CD4-positive, alpha-beta T cell treated with Interleukin-15 for 1 hour (primary cell): Measurements from ENCODE around the gene IL22RA1.

Experiments
- DNase-seq: peaks from one replicate; pipeline ENCODE4 v3.0.0-alpha.2; 2020

Gene IL22RA1, protein sequence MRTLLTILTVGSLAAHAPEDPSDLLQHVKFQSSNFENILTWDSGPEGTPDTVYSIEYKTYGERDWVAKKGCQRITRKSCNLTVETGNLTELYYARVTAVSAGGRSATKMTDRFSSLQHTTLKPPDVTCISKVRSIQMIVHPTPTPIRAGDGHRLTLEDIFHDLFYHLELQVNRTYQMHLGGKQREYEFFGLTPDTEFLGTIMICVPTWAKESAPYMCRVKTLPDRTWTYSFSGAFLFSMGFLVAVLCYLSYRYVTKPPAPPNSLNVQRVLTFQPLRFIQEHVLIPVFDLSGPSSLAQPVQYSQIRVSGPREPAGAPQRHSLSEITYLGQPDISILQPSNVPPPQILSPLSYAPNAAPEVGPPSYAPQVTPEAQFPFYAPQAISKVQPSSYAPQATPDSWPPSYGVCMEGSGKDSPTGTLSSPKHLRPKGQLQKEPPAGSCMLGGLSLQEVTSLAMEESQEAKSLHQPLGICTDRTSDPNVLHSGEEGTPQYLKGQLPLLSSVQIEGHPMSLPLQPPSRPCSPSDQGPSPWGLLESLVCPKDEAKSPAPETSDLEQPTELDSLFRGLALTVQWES

DNA sequence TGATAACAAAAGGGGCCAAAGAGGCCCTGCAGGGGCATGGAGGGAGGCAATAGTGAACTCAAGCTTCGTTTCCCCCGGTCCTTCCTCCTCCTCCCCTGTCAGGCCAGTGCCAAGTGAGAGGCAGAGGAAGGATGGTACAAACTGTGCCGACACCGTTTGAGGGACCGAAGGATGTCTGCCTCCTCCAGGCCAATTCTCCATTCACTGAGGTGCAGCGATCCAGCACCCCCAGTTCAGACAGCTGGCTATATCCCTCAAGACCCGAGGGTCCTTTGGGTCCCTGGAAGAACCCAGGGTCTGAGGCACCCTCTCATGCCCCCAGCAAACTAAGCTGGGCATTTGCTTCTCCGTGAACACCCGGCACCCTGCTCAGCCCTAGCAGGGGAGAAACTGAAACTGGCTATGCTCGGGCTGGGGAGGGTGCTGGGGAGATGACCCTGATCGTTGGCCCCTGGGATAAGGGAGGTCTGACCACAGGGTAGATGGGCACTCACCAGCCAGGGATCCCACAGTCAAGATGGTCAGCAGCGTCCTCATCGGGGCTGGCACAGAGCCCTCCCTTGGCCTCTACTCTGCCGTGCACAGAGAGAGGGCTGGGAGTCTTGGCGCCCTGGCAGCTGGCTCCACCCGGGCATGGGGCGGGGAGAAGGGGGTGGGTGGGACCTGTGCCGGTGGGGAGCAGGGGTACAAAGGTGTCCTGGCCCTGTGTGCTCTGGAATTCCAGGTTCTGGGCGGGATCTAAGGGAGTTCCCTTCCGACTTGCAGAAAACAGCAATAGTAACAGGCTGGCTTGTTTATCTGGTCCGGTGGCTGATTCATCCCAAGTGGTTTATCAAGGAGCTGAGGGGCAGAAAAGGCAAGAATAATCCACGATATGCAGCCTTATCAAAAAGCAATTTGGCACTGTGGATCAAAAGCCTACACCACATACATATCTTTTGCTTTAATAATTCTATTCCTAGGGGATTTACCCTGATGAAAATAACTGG, at the start of gene IL22RA1:
TSS of gene IL22RA1 (minus strand) at position 595 of the 989 bp plus-strand sequence. CDS start at position 537, 58 bp downstream.
- DNase-seq, result no peak

DNA sequence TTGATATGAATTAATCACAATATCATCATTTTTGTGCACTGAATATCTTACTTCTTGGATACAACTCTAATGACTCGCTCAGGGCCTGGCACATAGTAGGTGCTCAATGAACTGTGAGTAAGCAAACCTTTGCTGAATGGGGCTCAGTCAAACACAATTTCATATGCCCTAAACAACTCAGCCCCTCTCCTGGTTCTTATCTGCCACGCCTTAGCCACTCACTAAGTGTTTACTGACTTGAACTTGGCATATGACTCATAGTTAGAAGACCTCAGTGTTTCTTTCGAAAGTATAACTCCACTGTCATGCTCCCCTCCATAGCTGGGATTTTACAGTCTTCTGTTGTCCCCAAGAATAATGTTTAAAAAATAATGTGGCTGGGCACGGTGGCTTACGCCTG, 48.9 kb upstream of the IL22RA1 start:
- peak; percentile 48 for DNase-seq

DNA sequence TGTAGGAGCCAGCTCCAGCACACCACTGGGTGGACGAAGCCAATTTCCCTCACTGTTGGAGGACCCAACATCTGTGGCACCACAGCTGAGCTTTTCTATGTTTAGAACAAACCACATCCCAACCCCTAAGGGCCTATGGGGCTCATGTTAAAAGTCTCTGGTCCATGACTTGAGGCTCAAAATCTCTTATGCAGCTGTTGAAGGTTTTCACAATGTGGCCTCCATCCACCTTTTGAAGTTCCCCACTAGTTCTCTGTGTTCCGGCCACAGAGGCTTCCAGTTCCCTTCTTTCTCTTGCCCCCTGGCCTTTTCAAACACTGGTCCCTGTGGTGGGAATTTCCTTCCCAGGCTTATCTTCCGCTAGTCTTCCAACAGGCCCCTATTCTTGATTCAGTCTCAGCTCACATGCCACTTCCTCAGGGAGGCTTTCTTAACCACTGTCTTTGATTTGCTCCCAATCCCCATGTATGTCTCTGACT, 48.1 kb upstream of the IL22RA1 start:
- DNase-seq, result peak; percentile 34

DNA sequence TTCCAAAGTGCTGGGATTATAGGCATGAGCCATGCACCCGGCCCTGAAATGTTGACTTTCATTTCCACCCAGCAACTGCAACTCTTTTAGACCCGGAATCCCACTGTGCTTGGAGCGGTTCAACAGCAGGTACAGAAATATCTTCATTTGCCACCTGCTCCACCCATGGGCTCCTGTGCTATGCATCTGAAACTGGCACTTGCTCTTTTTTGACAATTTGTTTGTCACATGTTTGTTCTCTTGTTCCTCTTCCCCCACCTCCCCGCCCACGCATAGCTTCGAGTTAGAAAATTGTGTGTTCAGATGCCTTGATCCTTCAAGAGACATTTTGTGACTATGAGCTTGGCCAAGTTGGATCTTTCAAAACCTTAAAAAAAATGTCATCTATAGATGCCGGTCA, 46.6 kb upstream of the IL22RA1 start:
- peak; percentile 70 for DNase-seq

DNA sequence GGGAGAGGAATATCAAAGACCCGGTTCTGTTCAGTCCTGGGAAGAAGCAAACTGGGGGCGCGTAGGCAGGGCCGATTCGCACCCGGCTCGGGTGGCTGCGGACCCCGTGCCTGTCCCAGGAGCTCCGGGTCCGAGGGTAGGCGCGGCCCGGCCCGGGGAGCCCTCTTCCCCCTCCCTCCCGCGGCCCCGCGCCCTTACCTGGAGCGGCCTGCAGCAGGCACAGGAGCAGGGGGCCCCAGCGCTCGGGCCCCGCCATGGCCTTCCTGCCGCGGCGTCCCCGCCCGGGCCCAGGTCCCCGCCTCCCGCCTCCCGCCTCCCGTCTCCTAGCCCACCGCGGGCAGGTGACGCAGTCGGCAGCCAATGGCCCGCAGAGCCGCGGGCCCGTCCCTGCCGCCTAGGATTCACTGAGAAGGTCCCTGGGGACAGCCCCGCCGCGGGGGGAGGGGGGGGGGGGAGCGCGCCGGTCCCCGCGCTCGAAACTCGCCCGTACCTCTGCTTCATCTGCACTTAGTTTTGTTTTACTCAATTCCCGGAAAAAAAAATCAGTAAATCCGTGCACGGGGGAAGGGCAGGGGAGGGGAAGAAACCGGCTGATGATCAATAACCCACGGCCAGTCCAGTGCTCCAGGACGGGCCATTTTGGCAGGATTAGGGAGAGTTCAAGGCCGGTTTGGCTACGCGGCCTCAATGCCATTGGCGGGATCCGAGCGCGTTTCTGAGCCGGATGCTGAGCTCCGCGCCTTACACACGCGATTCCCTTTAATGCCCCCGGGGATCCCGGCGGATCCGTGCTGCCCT, 44.3 kb upstream of the IL22RA1 start, which contains the start of gene IFNLR1:
TSS of gene IFNLR1 (minus strand) at position 297 of the 798 bp plus-strand sequence. CDS start at position 256, 41 bp downstream.
- DNase-seq, result peak; percentile 78

DNA sequence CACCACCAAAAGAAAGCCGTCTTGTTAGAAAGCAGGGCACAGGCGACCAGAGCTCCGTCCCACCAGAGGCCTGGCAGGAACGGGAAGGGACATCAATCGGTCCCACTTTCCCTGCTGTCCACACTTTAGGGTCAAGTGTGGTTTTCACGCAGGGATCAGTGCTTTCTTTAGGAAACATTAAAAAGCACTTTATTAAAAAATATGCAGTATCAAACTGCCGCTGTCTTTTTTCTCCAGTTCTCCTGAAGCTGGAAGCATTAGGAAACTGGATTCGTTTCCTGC, 43.7 kb upstream of the IL22RA1 start:
- no peak for DNase-seq

DNA sequence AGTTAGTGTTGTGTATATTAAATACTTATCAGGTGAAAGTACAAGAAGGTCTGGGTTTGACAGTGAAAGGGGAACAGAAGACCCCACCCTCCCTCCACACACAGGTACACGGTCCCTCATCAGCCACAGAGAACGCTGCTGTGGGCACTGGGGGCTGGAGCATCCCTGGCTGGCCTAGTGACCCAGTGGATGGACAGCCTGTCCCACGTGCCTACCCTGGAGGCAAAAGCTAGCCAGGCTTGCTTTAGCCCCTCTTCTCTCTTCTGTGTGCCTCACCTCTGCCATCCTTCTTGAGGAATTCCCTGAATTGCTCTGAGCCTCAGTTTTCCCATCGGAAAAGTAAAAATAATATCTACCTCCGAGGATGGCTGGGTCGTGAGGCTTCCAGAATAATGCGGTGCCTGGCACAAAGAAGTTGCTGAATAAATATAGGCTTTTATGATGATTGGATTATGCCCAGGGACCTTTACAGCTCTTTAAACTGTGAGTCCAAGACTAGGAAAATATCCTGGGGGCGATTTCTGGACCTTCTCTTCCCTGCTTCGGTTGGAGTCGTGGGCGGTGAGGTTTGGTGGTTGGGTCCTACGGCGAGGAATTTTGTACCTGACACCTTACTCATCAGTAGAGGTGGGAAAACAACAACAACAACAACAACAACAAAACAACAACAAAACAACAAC, 43.2 kb upstream of the IL22RA1 start:
- no peak for DNase-seq

DNA sequence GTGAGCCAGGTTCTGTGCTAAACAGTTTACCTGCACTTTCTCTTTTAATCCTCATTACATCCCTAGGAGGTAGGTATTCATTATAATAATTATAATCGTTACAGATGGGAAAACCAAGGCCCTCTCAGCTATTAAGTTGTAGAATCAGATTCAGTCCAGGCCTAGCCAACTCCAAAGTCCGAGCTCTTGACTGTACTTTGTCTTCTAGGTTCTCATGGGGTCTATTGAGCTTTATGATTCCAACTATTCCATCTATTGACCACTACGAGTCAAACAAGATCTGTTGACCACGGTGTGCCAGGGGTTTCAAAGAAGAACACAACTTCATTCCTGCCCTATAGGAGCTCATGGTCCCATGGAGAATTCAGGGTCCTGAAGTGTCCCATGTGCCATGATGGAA, 42.1 kb upstream of the IL22RA1 start:
- DNase-seq, result no peak

DNA sequence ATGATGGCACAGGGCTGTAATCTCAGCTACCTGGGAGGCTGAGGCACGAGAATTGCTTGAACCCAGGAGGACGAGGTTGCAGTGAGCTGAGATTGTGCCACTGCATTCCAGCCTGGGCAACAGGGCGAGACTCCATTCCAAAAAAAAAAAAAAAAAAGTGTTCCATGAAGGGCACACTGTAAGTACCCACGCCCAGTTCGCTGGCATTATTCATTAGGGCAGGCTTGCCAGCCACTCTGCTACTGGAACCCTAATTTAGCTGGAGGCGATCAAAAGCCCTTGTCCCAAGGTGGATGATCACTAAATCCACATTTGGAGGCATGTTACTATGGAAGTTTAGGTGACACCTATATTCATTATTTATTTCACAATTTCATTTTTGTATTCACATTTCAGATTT, 39.1 kb upstream of the IL22RA1 start:
- no peak for DNase-seq

DNA sequence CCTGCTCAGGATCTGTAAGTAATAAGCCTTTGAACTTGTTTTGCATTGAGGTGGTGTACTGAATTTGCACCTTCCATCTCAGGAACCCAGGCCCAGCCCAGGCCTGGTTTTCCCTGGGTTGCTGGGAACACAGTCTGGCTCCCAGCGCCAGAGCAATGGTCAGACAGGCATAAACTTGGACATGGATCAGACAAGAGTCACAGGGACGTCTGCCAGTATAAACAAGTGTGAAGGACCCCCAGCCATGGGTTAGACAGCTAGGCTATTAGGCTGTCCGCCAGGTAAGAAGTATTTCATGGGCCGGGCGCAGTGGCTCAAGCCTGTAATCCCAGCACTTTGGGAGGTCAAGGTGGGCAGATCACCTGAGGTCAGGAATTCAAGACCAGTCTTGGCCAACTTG, 38.7 kb upstream of the IL22RA1 start:
- no peak for DNase-seq

DNA sequence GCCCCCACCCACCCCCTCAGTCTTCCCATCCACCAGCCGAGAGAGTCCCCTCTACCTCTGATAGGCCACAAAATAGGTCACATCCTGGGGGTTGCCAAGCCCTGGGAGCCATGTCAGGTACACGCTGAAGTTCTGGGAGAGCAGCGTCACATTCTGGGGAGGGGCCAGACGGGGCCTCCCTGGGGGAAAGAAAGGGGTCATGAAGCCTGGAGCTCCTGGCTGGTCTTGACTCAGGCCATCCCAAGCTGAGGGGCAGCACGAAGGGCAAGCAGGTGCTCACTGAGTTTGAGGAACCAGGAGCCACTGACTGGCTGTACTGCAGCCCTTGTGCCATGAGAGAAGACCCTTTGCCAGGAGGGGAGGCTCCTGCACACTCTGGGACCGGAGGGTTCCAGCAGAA, 37.7 kb upstream of the IL22RA1 start:
- DNase-seq, result no peak

DNA sequence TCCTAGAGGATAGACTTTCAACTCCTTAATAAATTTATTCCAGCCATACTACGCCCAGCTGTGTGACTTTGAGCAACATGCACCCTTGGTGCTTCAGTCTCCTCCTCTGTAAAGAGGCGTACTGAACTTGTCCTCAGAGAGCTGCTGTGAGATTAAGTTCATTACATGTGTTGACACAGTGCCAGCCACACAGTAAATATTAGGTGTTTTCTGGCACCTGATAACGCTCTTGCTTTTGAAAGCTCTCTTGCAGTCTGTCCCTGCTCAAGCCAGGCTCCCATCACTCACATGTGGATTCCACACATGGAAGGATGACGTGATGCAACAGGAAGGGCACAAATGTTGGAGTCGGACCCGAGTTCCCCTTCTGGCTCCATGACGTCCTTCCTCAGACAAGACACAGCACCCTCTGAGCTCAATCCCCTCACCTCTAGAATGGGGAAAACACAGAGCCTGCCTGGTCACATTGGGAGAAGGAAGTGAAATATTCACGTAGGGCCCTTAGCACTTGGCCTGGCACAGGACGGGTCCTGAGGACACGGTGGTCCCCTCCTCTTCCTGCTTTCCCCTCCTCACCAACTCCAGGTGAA, 36.4 kb upstream of the IL22RA1 start:
- no peak for DNase-seq

DNA sequence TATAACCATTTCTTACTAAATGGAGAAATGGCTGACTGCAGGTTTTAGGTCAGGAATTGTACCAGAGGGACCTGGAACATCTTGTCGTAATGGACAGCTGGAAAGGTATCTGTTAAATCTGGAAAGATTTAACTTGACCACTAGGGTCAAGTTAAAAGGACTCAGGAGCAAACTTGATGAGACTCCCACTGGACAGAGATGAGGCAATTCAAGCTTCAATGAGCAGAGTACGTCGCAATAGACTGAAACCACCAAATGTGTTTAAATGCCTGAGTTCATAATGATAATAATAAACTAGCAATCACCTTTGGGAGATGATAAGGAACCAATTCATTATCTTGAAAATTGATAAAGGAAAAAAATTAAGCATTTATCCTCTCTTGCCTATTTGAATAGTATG, 35.5 kb upstream of the IL22RA1 start:
- no peak for DNase-seq

DNA sequence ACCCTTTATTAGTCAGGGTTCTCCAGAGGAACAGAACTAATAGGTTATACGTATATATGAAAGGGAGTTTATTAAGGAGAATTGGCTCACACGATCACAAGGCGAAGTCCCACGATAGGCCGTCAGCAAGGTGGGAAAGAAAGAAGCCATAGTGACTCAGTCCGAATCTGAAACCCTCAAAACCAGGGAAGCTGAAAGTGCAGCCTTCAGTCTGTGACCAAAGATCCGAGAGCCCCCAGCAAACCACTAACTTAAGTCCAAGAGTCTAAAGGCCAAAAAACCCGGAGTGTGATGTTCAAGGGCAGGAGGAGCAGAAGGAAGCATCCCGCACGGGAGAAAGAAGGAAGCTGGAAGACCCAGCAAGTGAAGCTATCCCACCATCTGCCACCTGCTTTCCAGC, 34.2 kb upstream of the IL22RA1 start:
- no peak for DNase-seq

DNA sequence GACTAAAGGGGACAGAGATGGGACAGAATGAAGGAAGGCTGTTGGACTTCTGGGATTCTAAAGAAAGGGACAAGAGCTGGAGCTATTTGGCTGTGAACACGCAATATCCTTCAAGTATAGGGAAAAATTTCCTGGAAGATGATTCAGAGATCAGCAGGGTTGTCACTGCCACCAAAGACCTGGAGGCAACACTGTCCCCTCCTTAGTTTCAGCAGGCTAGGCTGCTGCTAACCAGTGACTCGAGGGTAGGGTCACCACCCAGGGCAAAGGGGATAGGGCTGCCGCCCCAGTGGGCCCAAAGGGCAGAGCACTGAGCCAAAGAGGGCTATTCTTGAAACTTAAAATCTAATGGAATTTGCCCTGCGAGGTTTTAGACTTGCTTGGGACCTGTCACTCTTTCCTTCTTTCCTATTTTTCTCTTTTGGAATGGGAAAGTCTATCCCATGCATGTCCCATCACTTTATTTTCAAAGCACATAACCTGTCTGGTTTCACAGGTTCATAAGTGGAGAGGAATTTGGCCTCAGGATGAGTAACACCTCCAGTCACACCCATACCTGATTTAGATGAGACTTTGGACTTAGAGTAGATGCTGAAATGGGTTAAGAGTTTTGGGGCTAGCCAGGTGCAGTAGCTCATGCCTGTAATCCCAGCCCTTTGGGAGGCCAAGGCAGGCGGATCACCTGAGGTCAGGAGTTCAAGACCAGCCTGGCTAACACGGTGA, 32.3 kb upstream of the IL22RA1 start:
- no peak for DNase-seq

DNA sequence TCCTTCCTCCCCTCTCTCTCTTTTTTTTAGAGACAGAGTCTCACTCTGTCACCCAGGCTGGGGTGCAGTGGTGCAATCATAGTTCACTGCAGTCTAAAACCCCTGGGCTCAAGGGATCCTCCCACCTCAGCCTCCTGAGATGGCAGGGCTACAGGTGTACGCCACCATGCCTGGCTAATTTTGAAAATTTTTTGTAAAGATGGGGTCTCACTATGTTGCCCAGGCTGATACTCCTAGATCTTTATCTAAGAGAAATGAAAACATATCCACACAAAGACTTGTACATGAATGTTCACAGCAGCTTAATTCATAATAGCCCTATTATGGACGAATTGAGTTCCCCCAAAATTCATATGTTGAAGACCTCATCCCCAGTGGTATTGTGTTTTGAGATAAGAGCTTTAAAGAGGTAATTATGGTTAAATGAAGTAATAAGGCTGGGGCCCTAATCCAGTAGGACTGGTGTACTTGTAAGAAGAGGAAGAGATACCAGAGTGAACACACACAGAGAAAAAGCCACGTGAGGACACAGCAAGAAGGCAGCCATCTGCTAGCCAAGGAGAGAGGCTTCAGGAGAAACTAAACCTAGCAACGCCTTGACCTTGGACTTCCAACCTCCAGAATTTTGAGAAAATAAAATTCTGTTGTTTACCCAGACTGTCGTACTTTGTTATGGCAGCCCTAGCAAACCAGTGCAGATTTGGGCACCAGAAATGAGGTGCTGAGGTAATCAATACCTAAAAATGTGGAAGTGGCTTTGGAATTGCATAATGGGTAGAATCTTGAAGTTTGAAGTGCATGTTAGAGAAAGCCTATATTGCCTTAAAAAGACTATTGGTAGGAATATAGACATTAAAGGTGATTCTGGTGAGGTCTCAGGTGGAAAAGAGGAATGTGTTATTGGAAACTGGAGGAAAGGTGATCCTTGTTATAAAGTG, 31.0 kb upstream of the IL22RA1 start:
- DNase-seq, result no peak

DNA sequence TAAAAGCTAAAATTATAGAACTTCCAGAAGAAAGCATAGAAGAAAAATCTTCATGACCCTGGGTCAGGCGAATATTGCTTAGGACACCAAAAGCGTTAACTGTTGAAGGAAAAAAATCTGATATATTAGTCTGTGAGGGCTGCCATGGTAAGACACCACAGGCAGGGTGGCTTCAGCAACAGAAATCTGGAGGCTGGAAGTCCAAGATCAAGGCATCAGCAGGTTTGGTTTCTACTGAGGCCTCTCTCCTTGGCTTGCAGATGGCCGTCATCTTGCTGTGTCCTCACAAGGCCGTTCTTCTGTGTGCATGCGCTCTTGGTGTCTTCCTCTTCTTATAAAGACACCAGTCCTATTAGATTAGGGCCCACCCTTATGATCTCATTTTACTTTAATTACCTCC, 29.7 kb upstream of the IL22RA1 start:
- no peak for DNase-seq

DNA sequence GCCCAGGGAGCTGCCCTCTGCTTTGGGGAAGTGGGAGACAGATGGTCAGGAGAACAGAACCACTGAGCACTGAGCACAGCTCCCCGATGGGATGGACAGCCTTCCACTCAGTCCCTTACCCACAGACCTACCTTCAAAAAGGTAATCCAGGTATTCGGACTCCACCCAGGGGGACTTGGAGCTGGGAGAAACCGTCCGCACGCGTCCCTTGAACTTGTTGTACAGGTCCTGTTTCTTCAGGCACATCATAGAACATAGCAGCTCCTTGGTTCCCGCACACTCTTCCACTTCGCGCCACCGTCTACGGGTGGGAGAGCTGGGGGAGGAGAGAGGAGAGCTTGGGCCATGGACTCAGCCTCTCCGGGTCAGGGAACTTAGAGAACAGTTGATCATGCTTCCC, 26.3 kb upstream of the IL22RA1 start:
- no peak for DNase-seq

DNA sequence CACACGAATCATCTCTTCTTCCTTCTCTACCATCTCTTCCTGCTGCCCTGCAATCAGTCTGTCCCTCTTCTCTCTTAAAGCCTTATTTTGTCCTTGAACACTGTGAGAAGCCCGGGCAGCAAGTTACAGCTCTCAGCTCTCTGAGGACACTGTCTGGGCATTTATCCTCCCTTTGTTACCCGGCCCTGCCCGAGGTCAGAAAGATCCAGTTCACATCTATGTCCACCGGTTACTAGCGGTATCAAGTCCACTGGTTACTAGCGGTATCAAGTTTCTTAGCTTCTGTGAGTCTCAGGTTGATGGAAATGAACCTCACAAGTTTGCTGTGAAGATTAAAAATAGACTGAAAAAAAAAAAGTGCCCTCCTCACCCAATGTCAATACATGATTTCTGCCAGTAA, 25.3 kb upstream of the IL22RA1 start:
- DNase-seq, result no peak

DNA sequence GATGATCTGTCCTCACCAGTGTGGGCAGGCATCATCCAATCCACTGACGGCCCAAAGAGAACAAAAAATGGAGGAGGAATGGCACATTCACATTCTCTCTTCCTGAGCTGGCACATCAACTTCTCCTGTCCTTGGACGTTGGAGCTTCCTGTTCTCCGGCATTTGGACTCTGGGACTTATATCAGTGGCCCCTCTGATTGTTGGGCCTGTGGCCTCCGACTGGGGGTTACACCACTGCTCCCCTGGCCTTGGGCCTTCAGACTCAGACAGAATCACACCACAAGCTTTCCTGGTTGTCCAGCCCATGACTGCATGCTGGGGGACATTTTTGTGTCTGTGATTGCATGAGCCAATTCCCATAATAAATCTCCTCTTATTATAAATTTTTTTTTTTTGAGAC, 24.1 kb upstream of the IL22RA1 start:
- DNase-seq, result no peak
